HG02870 (cell line): Measurements from ENCODE around the gene KDM5B.

ENCODE experiments used
- ATAC-seq: cut with Tn5 transposase; IDR thresholded peaks from one replicate; pipeline ENCODE4 v1.9.1; 2021; ENCODE audit warnings: mild to moderate bottlenecking, moderate library complexity; ENCODE audit not compliant: unreplicated experiment

The KDM5B gene

GRCh38 chr1:202689082-202689481 is 119.1 kb downstream of the KDM5B start:
- no peak for ATAC-seq

GRCh38 chr1:202688401-202688800 is 119.8 kb downstream of the KDM5B start:
- no peak for ATAC-seq

- ATAC-seq = no peak
Observed at GRCh38 chr1:202687798-202688197, 120.4 kb downstream of the KDM5B start.

GRCh38 chr1:202687370-202687769 is 120.9 kb downstream of the KDM5B start:
- ATAC-seq = no peak

- ATAC-seq = no peak
Observed at GRCh38 chr1:202685641-202686040, 122.6 kb downstream of the KDM5B start.

- no peak for ATAC-seq
Observed at GRCh38 chr1:202684716-202685115, 123.5 kb downstream of the KDM5B start.

DNA sequence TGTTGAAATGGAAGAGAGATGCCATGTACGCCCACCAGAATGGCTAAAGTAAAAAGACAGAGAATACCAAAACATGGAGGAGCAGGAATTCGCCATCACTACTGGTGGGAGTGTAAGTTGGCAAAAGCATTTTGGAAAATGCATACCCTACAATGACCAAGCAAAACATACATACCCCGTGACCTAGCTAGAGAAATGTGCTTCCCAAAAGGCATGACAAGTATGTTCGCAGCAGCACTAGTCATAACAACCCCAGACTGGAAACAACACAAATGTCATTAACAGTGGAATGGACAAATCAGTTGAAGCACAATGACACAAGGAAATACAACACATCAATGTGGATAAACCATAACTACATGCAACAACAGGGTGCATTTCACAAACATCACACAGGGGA is 125.2 kb downstream of the KDM5B start:
- ATAC-seq = no peak

DNA sequence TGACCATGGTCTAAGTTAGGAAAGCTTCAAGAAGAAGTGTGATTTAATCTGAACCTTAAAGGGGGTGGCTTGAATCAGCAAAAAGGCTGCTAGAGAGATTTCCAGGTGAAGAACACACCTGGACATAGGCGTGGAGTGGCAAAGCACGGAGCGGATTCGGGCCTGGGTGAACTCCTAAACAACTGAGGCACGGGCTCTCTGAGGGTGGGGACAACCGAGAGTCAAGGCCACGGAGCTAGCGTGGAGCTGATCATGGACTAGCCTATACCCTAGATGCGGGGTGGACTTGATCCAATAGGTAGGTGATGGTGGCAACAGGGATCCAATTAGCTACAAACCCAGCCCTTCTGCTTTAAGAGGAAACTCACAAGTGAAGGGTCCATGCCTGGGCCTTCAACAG is 125.7 kb downstream of the KDM5B start:
- no peak for ATAC-seq

DNA sequence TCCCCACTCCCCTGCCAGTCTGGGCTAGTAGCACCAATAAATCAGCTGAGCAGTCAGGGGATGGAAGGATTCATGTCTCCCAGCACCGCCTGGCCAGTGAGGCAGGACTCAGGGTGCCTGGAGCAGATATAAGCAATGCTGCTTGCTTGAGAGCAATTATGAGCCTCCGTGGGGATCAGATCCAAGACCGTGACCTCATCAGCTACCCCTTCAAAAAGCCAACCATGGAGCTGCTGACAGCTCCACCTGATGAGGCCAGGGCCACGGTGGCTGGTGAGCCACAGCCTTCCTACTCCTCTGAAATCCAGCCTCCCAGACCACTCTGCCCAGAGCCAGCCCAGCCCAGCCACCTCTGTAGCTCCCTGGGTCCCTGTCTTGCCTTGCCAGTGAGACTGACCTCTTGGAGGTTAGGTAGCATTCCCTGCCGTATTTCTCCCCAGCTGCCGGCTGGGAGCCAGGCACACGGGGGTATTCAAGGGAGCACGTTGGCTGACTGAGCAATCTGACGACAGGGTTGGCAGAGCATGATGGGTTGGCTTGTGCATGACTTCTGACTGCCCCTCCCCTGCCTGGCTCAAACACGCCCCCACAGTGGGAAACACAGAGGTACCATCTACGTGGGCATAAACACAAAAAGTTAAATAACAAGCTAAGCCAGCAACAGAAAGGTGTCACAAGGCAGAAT is 126.3 kb downstream of the KDM5B start:
- no peak for ATAC-seq

GRCh38 chr1:202680586-202681352 is 127.5 kb downstream of the KDM5B start:
- ATAC-seq = no peak

- ATAC-seq = no peak
Observed at GRCh38 chr1:202679406-202680177, 128.6 kb downstream of the KDM5B start.

DNA sequence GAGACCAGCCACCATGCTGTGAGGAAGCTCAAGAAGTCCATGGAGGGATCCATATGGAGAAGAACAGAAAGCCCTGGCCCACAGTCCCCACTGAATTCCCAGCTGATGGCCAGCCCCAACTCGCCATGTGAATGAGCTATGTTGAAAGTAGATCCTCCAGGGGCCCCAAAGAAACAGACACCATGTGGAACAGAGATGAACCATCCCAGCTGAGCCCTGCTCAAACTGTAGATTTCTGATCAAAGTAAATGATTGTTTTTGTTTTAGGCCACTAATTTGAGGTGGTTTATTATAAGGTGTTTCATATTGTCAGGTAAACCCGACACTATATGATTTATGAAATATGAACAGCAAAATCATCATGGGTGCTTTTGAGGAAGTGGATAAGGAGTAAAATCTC is 130.8 kb downstream of the KDM5B start:
- no peak for ATAC-seq
